VCaP (cell line): ENCODE measurements around the gene SPINK6.

ENCODE experiments used
- H3K27ac ChIP-seq: fragments of 450-650 bp; 2 replicates; pipeline ENCODE4 v1.5.1; 2017
- TF ChIP-seq, protein P1 (sequence below): fragments of 450-650 bp; conservative IDR thresholded peaks from 2 replicates; pipeline ENCODE4 v1.5.1; 2017; ENCODE audit warnings: mild to moderate bottlenecking, moderate library complexity

SPINK6 gene

DNA sequence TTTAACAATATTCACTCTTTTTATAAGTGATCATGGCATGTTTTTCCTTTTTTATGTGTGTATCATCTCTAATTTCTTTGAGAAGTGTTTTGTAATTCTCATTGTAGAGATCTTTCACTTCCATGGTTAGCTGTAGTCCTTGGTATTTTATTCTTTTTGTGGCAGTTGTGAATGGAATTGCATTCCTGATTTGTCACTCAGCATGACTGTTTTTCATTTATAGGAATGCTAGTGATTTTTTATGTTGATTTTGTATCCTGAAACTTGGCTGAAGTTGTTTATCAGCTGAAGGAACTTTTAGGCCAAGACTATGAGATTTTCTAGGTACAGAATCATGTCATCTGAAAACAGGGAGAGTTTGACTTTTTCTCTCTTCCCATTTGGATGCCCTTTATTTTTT, 52.6 kb downstream of the SPINK6 start:
- TF ChIP-seq, protein P1, sequence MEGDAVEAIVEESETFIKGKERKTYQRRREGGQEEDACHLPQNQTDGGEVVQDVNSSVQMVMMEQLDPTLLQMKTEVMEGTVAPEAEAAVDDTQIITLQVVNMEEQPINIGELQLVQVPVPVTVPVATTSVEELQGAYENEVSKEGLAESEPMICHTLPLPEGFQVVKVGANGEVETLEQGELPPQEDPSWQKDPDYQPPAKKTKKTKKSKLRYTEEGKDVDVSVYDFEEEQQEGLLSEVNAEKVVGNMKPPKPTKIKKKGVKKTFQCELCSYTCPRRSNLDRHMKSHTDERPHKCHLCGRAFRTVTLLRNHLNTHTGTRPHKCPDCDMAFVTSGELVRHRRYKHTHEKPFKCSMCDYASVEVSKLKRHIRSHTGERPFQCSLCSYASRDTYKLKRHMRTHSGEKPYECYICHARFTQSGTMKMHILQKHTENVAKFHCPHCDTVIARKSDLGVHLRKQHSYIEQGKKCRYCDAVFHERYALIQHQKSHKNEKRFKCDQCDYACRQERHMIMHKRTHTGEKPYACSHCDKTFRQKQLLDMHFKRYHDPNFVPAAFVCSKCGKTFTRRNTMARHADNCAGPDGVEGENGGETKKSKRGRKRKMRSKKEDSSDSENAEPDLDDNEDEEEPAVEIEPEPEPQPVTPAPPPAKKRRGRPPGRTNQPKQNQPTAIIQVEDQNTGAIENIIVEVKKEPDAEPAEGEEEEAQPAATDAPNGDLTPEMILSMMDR: no peak
- no peak overlapping the region for H3K27ac ChIP-seq

DNA sequence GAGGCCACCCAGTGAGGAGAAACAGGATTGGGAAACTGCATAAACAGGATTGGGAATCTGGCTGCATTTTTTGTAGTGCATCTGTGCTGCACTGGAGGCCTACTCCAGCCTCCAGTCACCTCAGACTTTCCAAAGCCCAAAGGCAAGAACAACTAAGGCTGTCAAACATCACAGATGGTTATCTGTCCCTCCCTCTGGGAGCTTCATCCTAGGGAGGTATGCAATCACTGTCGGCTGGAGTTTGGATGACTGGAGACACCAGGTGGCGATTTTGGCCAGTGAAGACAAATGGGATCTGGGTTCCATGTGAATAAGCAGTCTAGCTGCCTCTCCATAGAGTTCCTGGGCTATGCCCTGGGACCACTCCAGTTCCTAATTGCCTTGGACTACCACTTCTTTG, 56.4 kb downstream of the SPINK6 start:
- TF ChIP-seq, protein P1: no peak
- H3K27ac ChIP-seq: no peak overlapping the region

DNA sequence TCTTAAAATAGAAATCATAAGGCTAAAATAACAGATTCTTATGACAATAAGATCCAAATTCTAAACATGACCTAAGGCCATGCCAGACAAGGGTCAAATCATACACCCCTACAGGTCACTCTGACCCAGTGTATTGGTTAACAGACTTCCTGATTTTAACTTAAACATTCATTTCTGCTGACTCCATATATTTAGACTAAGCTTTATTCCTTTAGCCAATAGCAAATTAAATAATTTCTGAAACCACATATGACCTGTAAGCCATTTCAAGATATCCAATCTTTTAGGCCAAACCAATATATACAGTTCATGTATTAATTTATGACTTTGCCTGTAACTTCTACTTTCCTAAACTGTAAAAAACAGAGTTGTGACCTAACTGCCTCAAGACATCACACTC, 58.4 kb downstream of the SPINK6 start:
- TF ChIP-seq, protein P1: no peak
- H3K27ac ChIP-seq: no peak overlapping the region
